A673 (cell line): ENCODE measurements around the gene CTNNBL1.

Experiments used
- EZH2 ChIP-seq: fragments of 200-600 bp; sonication (generic); IDR thresholded peaks from 2 replicates; pipeline ENCODE4 v1.6.1; 2017; ENCODE audit warnings: borderline replicate concordance, low read depth, mild to moderate bottlenecking, mixed read lengths, antibody characterized with exemption, low read length; ENCODE audit not compliant: poor library complexity, severe bottlenecking
- TF ChIP-seq, protein P1 (sequence below): fragments of 300-800, 200-600 bp; sonication (generic); conservative IDR thresholded peaks from 2 replicates; pipeline ENCODE4 v1.5.1; 2017; ENCODE audit warnings: low read depth, mild to moderate bottlenecking, antibody characterized with exemption, low read length, moderate library complexity, mixed read lengths

DNA sequence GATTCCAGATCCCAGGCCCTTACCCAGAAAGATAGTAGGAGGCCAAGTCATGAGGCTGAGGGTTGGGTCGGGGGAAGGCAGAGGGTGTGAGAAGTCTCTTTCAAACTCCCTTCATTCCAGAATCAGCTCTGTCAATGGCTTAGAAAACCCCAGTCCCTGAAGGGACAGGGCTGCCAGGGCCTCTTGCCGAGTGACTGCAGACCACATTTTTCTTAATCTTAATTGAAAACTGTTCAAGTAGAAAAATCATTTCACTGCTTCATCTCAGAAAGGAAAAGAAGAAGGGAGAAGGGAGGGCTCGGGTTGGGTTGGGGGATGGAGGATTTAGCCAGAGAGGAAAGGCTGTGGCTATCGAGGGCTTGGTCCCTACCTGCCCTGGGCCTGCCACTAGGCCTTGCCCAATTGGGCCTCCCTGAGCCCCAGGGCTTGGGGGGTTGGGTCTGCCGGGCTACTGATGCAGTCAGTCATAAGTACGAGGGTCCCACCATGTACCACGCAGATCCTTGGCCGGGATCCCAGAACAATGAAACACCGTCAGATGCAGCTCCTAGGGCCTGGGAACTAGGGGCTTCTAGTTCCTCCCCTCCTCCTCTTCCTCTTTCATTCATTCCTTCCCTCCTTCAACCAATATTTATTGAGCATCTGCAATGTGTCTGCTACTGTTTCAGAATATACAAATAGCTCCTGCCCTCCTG, 44.0 kb upstream of the CTNNBL1 start:
- TF ChIP-seq, protein P1, sequence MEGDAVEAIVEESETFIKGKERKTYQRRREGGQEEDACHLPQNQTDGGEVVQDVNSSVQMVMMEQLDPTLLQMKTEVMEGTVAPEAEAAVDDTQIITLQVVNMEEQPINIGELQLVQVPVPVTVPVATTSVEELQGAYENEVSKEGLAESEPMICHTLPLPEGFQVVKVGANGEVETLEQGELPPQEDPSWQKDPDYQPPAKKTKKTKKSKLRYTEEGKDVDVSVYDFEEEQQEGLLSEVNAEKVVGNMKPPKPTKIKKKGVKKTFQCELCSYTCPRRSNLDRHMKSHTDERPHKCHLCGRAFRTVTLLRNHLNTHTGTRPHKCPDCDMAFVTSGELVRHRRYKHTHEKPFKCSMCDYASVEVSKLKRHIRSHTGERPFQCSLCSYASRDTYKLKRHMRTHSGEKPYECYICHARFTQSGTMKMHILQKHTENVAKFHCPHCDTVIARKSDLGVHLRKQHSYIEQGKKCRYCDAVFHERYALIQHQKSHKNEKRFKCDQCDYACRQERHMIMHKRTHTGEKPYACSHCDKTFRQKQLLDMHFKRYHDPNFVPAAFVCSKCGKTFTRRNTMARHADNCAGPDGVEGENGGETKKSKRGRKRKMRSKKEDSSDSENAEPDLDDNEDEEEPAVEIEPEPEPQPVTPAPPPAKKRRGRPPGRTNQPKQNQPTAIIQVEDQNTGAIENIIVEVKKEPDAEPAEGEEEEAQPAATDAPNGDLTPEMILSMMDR: no peak
- TF ChIP-seq EZH2: no peak
